Endodermal cell (in vitro differentiated cells): ENCODE measurements around the gene CHD9. TPM values are rescaled to one million over a fixed set of nuclear protein-coding genes. Genes with fewer than 3 reads are reported as not detected.

ENCODE experiments used
- DNase-seq: peaks from one replicate; pipeline ENCODE4 v3.0.0-alpha.2; 2017
- H3K27ac ChIP-seq: 2 replicates; pipeline ENCODE4 v1.5.1; 2013; ENCODE audit warnings: mild to moderate bottlenecking, low read depth, low read length, moderate library complexity
- H3K27me3 ChIP-seq: 2 replicates; pipeline ENCODE4 v1.6.1; 2013; ENCODE audit warnings: mild to moderate bottlenecking, low read length, moderate library complexity; ENCODE audit not compliant: insufficient read depth, control insufficient read depth, poor library complexity, severe bottlenecking
- H3K36me3 ChIP-seq: 2 replicates; pipeline ENCODE4 v1.7.0; 2013; ENCODE audit warnings: mild to moderate bottlenecking, low read length, moderate library complexity; ENCODE audit not compliant: control insufficient read depth, insufficient read depth
- H3K4me1 ChIP-seq: one replicate; pipeline ENCODE4 v1.7.0; 2013; ENCODE audit warnings: low read length; ENCODE audit not compliant: control insufficient read depth, insufficient read depth
- H3K4me3 ChIP-seq: 2 replicates; pipeline ENCODE4 v1.5.1; 2013; ENCODE audit warnings: mild to moderate bottlenecking, low read length, moderate library complexity
- H3K9ac ChIP-seq: 2 replicates; pipeline ENCODE4 v1.6.1; 2013; ENCODE audit warnings: mild to moderate bottlenecking, low read length, moderate library complexity; ENCODE audit not compliant: poor library complexity, severe bottlenecking; ENCODE audit errors: extremely low read depth
- H3K9me3 ChIP-seq: 2 replicates; pipeline ENCODE4 v1.6.1; 2013; ENCODE audit warnings: mild to moderate bottlenecking, low read length, moderate library complexity; ENCODE audit not compliant: control insufficient read depth
- H3K27ac Mint-ChIP-seq: 2 replicates; pipeline ENCODE4 v1.8.0; 2020; ENCODE audit warnings: mixed read lengths
- H3K27me3 Mint-ChIP-seq: 2 replicates; pipeline ENCODE4 v1.8.0; 2021; ENCODE audit warnings: mild to moderate bottlenecking, mixed read lengths; ENCODE audit not compliant: insufficient read depth
- H3K36me3 Mint-ChIP-seq: 2 replicates; pipeline ENCODE4 v1.8.0; 2020; ENCODE audit warnings: low read depth, mixed read lengths
- H3K4me1 Mint-ChIP-seq: 2 replicates; pipeline ENCODE4 v1.8.0; 2020; ENCODE audit warnings: mixed read lengths
- H3K4me3 Mint-ChIP-seq: 2 replicates; pipeline ENCODE4 v1.8.0; 2020; ENCODE audit warnings: mild to moderate bottlenecking, moderate library complexity, mixed read lengths
- H3K9me3 Mint-ChIP-seq: 2 replicates; pipeline ENCODE4 v1.8.0; 2020; ENCODE audit warnings: mild to moderate bottlenecking, mixed read lengths
- CTCF ChIP-seq: fragments of 200-600 bp; sonication (generic); conservative IDR thresholded peaks from 2 replicates; pipeline ENCODE4 v1.5.0; 2021; ENCODE audit warnings: antibody characterized with exemption, mild to moderate bottlenecking
- WGBS, 2 experiments: methylation state at CpG; one replicate each; pipeline versions ENCODE4 v1.1.5 to v1.1.7; 2013; ENCODE audit warnings: missing lambda C conversion rate in 2 of 2, mixed read lengths in 1 of 2; ENCODE audit not compliant: insufficient coverage in 1 of 2, insufficient read length in 1 of 2; 5-methylcytosine and 5-hydroxymethylcytosine counted together
- total RNA-seq, 2 donors: library from RNA; stranded (reverse); fragmentation: NEBNext Ultra II Directional in 1 of 2; extraction: Animal tissue kit (Norgen Biotek cat#: 25700) in 1 of 2; gene quantifications; 2 replicates in 1 of 2; 3 replicates in 1 of 2; pipeline ENCODE4 v1.2.1, GENCODE V29; 2021

Gene CHD9
- total RNA-seq, 2 donors from 2014 or later = 36.8 to 40.5 TPM

- Histone ChIP-seq H3K36me3 (no peaks in the 10 kb centered on the region), H3K9ac (no peak overlapping the region), H3K9me3 (no peaks in the 10 kb centered on the region), H3K27me3 (peaks cover 23% of the 10 kb centered on the region), H3K4me1 (peaks cover 7% of the 10 kb centered on the region), H3K27ac (peak overlapping the region; percentile 69), H3K4me3 (no peak overlapping the region)
- H3K36me3 Mint-ChIP-seq = peaks cover 8% of the 10 kb centered on the region
- H3K27me3 Mint-ChIP-seq = peaks cover 30% of the 10 kb centered on the region
- peak overlapping the region; percentile 5 for H3K27ac Mint-ChIP-seq
- H3K9me3 Mint-ChIP-seq = no peaks in the 10 kb centered on the region
- peak; percentile 41 for DNase-seq
- no peak for TF ChIP-seq CTCF
- 33 to 77% methylated on average over 4 to 6 of the region's 6 CpGs for WGBS, 2 experiments
- H3K4me1 Mint-ChIP-seq = peaks cover 49% of the 10 kb centered on the region
- H3K4me3 Mint-ChIP-seq = no peak overlapping the region
Observed at GRCh38 chr16:53085931-53086421, 31.2 kb downstream of the CHD9 start.

GRCh38 chr16:53087101-53087500 lies 32.3 kb downstream of the CHD9 start:
- no peak overlapping the region for H3K9ac ChIP-seq
- H3K4me1 Mint-ChIP-seq = peaks cover 56% of the 10 kb centered on the region
- peak overlapping the region; percentile 11 for H3K4me3 Mint-ChIP-seq
- H3K4me1 ChIP-seq = peaks cover 7% of the 10 kb centered on the region
- H3K4me3 ChIP-seq = no peak overlapping the region
- H3K27ac Mint-ChIP-seq = peak overlapping the region; percentile 23
- H3K27me3 ChIP-seq = peaks cover 23% of the 10 kb centered on the region
- H3K9me3 Mint-ChIP-seq = no peaks in the 10 kb centered on the region
- TF ChIP-seq CTCF = no peak
- peaks cover 8% of the 10 kb centered on the region for H3K36me3 Mint-ChIP-seq
- no peak overlapping the region for H3K27ac ChIP-seq
- H3K36me3 ChIP-seq = no peaks in the 10 kb centered on the region
- peak; percentile 66 for DNase-seq
- 59 to 79% methylated on average over 2 to 3 of the region's 3 CpGs for WGBS, 2 experiments
- no peaks in the 10 kb centered on the region for H3K9me3 ChIP-seq
- H3K27me3 Mint-ChIP-seq = peaks cover 36% of the 10 kb centered on the region

GRCh38 chr16:53089434-53090285 lies 34.9 kb downstream of the CHD9 start:
- peaks cover 11% of the 10 kb centered on the region for H3K4me1 ChIP-seq
- H3K9me3 Mint-ChIP-seq = no peaks in the 10 kb centered on the region
- no peak overlapping the region for H3K27ac ChIP-seq
- H3K9ac ChIP-seq = no peak overlapping the region
- peaks cover 33% of the 10 kb centered on the region for H3K27me3 Mint-ChIP-seq
- no peak overlapping the region for H3K27ac Mint-ChIP-seq
- H3K9me3 ChIP-seq = no peaks in the 10 kb centered on the region
- peaks cover 6% of the 10 kb centered on the region for H3K36me3 Mint-ChIP-seq
- no peak for DNase-seq
- no peak overlapping the region for H3K4me3 Mint-ChIP-seq
- H3K4me3 ChIP-seq = no peak overlapping the region
- TF ChIP-seq CTCF = no peak
- H3K4me1 Mint-ChIP-seq = peaks cover 63% of the 10 kb centered on the region
- 60 to 73% methylated on average over 2 to 4 of the region's 4 CpGs for WGBS, 2 experiments
- H3K27me3 ChIP-seq = peaks cover 23% of the 10 kb centered on the region
- peaks cover 6% of the 10 kb centered on the region for H3K36me3 ChIP-seq
